HG02973 (cell line): ENCODE measurements around the gene AUTS2.

Experiments
- ATAC-seq: cut with Tn5 transposase; IDR thresholded peaks from one replicate; pipeline ENCODE4 v1.9.1; 2021; ENCODE audit warnings: moderate library complexity; ENCODE audit not compliant: unreplicated experiment

Gene AUTS2

DNA sequence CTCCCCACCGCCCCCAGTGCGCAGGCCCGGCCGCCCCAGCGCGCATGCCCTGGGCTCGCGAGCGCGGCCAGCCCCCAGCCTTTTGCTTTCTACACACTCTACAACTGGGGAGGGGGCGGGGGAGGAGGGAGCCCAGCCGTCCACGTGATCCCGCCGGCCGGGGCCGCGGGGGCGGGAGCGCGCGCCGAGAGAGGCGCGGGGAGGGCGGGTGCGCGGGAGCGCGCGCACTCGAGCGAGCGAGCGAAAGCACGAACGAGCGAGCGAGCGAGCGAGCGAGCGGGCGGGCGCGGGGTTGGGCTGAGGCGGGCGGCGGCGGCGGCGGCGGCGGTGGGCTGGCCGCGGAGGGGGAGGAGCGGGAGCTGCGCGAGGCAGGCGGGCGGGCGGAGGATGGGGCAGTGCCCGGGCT is at the start of gene AUTS2:
Gene AUTS2, plus strand, starts transcription at position 395 of the 406 bp plus-strand sequence. CDS start 1,179 bp downstream, outside the sequence.
- peak; percentile 48 for ATAC-seq

- no peak for ATAC-seq
These were observed 47.3 kb upstream of the AUTS2 start for GRCh38 chr7:69550991-69551390.

GRCh38 chr7:69553190-69553589 is 45.1 kb upstream of the AUTS2 start:
- no peak for ATAC-seq

GRCh38 chr7:69561266-69561960 is 36.9 kb upstream of the AUTS2 start:
- no peak for ATAC-seq

DNA sequence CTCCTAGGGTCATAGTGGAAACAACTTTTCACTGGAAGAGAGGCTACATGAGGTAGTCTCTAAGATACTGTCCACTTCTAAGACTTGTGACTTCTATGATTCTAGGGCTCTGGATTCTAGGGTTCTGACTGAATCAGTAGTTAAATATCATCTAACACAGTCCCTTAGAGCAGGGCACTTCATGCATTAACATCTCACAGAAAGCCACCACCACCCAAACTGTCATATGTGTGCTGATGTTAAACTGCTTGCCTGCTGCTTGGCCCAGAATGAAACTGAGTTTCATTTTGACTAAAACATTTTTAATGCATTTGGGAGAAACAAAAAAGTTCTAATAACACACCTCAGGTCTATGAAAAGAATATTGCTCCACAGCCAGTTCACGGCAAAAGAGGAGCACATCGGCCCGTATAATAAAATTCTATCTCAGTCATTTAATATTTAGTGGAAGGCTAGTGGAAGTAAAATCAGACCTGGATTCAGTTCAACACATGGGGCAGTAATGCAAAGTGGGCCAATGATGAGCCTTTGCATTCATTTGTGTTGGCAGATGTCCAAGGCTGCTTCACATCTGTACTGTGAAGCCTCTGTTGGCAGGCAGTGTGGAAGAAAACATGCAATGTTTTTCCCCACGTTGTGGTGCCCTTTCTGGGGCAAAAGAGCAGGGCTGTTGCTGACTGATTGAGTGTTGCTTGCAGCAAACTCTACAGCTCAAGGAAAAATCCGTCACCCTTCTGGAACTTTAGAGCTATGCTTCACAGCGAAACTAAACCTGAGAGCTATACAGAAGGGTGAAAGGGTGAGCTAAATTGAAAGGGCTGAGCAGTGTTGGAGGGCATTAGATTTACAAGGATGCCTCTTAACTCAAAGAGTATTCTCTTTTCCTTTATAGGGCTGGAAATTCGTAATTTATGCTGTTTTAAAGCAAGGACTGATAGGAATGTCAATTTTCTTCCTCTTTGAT is 33.5 kb upstream of the AUTS2 start:
- ATAC-seq: peak; percentile 73

- no peak for ATAC-seq
These were observed 30.5 kb upstream of the AUTS2 start for GRCh38 chr7:69567800-69568199.

DNA sequence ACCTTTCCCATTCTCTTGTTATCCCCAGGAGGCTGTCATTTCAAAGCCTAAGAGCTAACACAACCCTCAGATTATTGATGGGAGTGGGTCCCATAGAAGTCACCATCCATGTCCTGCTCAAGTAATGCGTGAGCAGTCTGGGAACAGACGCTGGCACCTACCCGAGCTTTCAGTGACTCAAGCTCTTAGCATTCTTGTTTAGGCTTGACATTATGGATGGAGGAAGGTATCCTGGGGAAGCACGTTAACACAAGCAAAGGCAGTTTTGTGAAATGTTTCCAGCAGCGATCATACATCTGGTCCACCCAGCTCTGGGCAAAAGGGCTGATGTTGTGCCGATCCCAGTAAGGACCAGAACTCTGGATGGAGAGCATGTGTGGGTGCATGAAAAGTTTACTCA is 30.0 kb upstream of the AUTS2 start:
- ATAC-seq: no peak

GRCh38 chr7:69575651-69576050 is 22.6 kb upstream of the AUTS2 start:
- ATAC-seq: no peak

GRCh38 chr7:69577221-69577620 is 21.1 kb upstream of the AUTS2 start:
- no peak for ATAC-seq

- no peak for ATAC-seq
These were observed 13.1 kb upstream of the AUTS2 start for GRCh38 chr7:69585169-69585568.

- no peak for ATAC-seq
These were observed 12.0 kb upstream of the AUTS2 start for GRCh38 chr7:69586321-69586720.

GRCh38 chr7:69588773-69589172 is 9.5 kb upstream of the AUTS2 start:
- ATAC-seq: no peak

DNA sequence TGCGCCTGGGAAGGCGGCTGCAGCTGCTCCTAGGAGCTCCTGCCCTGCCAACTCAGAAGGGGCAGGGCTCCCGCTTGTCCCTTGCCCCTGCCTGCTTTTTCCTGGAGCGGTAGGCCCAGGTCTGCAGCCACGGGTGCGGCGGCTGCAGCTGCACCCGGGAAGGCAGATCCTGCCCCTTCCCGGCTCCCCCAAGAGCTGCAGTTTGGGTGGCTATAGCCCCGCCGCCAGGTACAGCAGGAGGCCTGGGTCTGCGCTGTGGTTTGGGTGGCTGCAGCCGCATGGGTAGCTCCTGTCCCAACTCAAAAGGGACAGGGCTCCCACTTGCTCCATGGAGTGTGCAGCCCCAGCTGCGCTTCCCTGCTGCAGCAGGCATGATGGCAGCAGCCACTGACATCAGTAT is 6.5 kb upstream of the AUTS2 start:
- no peak for ATAC-seq

DNA sequence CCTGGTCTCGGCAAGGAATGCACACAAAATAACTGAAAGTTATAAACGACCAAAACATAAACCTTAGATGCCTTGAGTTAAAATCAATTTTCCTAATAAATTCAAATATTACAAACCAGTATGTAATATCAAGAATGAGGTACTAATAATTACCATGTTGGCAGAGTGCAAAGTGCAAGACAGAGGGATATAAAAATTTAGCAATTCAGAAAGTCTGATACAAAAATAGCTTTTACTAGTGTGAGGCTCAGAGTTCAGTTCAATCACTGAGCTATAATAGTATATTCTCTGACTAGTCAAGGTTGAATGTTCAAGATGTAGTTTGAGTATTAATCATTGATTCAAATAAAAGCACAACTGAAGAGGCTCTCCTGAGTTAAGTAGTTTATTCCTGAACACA is 4.8 kb upstream of the AUTS2 start:
- no peak for ATAC-seq

DNA sequence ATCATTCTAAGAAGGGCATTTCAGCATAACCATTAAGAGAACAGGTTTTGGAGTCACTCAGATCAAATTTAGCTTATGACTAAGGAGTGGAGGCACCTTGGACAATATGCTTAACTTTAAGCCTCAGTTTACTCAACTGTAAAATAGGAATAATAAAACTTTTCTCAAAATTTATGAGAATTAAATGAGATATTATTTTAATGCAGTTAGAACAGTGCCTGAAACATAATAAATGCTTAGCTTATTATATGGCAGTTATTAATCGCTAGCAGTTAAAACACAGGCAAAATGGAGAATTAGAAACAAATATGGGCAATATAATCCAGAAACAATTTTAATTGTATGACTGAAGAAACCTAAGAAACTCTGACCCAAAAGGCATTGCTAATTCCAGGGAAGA is 2.9 kb upstream of the AUTS2 start:
- ATAC-seq: no peak

GRCh38 chr7:69596056-69596455 is 2.2 kb upstream of the AUTS2 start:
- ATAC-seq: no peak

DNA sequence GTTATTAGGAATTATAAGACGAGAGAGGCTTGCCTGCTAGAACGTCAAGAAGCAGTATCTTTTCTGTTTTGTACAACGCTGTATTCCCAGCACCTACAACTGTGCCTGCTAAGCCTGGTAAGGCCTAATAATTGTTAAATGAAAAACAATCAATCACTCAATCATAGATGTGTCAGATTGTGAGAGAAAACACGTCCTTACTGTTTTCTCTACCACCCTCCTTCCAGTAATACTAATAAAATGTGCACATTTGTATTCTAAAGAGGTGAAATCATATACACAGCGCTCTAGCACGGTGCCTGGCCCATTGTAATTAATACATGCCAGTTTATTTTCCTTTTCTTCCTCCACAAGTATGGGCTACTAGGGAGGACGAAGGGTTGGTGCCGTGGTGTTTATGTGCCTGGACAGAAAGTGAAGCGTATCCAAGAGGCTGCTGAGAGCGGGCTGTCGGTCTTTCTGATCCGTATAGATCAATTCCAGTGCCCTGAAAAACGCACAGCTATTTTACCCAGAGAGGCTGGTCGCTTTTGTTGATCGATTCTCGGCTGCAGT is 1.5 kb upstream of the AUTS2 start:
- no peak for ATAC-seq

- ATAC-seq: peak; percentile 12
These were observed 798 bp upstream of the AUTS2 start for GRCh38 chr7:69597278-69598076.

- ATAC-seq: no peak
These were observed 411 bp downstream of the AUTS2 start for GRCh38 chr7:69598487-69599285.

DNA sequence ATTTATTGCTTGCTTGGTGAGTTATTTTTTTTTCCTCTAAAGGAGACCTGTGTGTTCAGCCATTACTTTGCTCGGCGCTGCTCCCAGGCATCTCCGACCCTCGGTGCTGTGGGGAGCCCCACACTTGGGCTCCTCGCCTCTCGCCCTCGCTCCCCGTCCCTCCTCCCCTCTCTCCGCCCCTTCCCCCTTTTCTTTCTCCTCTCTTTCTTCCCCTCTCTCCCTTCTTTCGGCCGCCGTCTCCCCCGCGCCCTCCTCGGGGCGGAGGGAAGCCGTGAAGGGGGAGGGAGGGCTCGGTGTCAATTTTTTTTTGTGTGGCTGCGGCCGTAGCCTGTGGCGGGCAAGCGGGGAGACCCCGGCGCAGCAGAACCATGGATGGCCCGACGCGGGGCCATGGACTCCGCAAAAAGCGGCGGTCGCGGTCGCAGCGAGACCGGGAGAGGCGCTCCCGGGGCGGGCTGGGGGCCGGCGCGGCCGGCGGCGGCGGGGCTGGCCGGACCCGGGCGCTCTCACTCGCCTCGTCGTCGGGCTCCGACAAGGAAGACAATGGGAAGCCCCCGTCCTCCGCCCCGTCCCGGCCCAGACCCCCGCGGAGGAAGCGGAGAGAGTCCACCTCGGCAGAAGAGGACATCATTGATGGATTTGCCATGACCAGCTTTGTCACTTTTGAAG is 1.1 kb downstream of the AUTS2 start:
- no peak for ATAC-seq
